Stimulated activated CD4-positive, alpha-beta T cell treated with anti-CD3 and anti-CD28 coated beads, Interleukin-2, amount 100 ng/mL, for 48 hours (primary cell): Measurements from ENCODE around the gene PRKG1.
"Not testable (repeated sequence)": the region's sequence is repeated elsewhere in the genome, so short reads cannot be mapped to it uniquely, and the experiment has no call there.

Experiments
- DNase-seq, 2 donors: peaks; one replicate each; pipeline ENCODE4 v3.0.0-alpha.2; 2020

The PRKG1 gene

DNA sequence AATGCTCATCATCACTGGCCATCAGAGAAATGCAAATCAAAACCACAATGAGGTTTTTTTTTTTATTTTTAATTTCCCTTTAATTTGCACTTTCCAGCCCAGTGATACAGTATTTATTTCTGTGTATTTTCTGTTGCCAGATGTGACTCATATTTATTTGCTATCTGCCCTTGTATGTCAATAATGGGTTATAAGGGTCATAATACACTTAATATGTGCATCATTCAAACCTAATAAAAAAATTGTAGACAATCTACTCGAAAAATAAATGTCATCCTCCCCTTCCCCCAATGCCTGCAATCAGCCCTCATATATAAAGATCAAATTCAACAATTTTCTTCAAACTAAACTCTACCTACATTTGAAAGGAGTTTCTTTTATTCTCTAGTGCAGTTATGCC is 470.6 kb downstream of the PRKG1 start:
- no peak for DNase-seq

DNA sequence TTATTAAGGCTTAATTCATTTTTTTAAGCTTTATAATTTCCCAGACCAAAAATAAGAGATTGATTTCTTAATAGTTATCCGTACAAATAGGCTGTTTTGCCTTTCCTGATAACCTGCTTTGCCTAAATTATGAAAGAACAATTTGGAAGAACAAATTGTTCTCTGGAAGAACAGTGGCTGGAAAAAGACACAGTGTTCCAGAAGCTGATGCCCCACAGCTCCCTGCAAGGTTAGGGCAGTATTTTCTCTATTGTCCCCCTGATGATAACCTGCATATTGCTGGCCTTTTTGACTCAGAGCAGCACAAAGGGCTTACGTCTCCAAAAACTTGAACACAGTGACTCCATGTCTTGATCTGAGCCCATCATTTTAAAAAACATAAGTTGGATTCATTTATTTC is 473.7 kb downstream of the PRKG1 start:
- DNase-seq: no peak

DNA sequence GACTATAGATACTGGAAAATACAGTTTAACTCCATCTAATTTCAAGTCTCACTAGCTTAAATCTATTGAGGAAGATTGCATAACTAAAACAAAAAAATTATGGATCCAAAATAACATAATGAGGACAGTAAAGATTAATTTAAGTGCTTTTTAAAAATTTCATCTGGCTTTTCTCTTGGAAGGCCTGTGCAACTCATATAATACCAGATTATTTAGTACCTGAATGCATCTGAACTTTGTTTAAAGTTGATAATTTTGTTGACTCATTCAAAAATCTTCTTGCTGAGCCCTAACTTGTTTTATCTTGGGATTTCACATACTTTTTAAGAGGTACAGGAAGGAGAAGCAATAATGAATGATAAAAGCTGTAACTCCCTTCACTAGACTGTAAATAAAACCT is 478.6 kb downstream of the PRKG1 start:
- DNase-seq: no peak

DNA sequence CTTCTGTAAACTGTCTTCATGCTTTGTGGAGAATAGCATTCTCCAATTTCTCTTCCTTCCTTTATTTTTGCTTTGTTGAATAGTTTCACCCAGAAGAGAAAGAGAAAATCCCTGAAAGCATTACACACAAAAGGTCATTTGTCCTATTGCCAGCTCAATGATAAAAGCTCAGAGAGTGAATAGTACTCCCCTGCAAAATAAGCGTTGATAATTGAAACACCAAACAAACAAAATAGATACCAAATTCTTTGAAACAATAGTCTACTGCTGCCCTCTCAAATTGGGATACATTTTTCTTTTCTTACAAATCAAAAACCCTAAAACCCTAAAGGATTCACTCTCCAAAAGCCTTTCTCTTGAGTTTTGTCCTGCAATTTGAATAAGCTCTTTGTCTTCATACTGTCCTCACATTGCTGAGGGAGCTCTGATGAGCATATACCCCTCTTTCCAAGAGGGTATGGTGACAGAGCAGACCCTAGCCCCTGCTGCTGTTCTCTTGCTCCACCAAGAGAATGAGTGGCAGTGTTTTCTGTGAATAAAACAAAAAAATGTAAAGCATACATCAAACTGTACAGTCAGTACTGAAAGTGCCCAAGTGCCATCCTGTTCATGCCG is 490.7 kb downstream of the PRKG1 start:
- DNase-seq: no peak

DNA sequence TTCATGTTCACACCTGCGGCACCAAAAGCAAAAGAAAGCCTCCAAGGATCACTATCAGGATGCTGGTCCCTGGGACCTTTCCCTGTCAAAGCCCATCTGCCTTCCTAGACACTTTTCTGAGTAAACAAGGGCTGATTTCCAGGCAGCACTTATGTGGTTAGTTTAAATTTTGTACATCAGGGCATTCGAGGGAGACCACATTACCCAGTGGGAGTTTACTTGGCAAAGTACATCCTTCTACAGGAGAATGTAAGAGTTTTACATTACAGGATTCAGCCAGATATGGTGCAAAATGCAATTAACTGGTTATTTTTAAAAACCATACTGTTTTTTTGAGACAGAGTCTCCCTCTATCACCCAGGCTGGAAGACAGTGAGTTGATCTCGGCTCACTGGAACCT is 493.0 kb downstream of the PRKG1 start:
- DNase-seq: no peak

DNA sequence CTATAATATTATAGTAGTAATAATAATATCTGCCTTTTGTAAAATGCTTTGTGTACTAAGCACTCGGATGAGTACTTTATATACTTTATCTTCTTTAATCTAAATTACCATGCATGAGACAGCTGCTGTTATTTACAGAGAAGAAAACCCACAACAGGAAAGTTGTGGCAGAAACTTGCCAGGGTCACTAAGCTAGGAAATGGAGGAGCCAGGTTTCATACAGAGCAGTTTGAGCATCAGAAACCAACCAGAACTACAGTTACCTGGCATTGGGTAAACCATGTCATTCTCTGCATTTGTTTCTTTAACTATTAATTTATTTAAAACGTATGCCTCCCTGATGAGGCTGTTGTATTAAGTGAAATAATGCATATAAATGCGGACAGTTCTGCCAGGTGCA is 495.2 kb downstream of the PRKG1 start:
- no peak for DNase-seq

DNA sequence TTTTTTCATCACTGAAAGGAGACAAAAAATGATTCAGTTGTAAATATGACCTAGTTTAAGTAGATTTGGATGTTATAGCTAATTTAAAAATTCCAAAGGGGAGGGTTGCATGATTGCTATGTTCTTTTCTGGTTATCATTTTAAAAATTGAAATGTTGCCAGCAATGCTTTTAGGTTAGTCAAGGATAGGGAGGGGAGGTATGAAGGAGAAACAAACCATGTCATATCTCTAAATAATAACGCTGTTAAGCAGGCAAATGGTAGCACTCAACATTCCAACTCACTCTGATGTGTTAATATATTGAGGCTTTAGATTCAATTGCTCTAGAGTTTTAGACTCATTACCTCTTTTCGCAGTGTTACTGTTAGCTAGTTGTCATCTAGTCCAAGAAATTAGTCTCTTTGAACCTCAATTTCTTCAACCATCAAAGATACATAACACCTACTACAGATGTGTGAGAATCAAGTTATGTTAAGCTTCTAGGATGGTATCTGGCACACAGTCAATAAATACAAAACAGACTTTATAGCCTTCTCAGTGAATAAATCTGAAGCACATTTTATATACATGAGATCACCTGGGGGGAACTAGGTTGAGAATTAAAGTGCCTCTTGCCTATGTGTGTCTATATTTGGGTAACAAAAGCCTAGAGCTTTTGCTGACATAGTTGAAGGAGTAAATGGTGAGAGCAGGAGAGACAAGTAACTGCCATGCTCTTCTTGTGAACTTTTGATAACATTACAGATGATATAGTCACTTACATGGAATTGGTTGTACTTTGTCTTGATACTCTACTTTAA is 500.2 kb downstream of the PRKG1 start:
- no peak for DNase-seq

DNA sequence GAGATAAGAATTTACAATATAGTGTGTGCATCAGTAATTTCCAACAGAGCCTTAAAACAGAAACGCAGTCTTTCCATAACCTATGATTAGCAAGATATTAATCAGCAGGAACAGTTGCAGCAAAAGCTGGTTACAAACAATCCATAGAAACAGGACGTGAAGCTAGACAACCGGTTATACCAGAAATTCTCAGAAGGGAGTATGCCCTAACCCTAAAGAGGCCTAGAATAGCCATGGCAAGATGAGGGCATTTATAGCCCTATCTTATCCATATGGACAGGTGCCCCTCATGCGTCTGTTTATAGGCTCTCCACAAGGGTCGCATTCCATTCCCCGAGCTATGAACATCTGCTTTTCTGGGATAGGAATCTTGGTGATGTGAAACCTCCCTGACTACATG is 506.9 kb downstream of the PRKG1 start:
- not testable (repeated sequence) for DNase-seq

DNA sequence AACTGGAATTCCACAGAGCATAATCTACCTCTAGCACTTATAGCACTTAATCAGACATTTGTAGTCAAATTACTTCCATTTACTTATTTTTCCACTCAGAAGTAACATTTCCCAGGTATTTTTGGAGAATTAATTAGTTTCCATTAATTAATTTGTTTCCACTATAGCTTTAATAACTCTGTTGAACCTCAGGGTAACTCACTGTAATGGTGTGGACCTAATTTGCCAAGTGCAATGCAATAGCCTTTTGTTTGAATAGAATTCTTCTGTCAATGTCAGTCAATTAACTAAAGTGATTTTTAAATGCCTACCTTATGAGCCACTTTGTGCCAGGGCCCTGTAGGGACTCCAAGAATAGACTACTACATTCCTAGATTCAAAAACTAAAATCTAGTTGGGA is 509.7 kb downstream of the PRKG1 start:
- no peak for DNase-seq

DNA sequence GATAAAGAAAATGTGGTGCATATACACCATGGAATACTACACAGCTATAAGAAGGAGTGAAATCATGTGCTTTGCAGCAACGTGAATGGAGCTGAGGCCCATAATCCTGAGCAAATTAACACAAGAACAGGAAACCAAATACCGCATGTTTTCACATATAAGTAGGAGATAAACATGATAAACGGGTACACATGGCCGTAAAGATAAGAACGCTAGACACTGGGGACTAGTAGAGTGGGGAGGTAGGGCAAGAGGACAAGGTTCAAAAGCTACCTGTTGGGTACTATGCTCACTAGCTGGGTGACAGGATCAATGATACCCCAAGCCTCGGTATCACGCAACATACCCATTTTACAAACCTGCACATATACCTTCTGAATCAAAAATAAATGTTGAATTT is 511.5 kb downstream of the PRKG1 start:
- no peak for DNase-seq

DNA sequence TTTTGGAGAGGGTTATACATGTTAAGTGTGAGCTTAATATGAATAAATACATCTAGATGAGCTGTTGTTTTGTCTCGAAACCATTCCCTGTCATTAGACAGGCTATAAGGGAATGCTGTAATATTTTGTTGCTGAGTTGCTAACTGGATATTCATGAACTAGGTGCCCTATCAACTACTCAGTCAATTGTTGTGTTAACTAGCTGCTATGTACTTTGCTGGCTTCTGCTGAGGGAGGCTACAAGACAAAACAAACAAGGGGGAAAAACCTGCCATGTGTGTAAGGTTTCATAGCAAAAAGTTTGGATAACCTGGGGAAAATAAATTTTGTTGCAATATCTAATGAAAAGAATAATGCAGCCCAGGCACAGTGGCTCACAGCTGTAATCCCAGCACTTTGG is 514.7 kb downstream of the PRKG1 start:
- no peak for DNase-seq

DNA sequence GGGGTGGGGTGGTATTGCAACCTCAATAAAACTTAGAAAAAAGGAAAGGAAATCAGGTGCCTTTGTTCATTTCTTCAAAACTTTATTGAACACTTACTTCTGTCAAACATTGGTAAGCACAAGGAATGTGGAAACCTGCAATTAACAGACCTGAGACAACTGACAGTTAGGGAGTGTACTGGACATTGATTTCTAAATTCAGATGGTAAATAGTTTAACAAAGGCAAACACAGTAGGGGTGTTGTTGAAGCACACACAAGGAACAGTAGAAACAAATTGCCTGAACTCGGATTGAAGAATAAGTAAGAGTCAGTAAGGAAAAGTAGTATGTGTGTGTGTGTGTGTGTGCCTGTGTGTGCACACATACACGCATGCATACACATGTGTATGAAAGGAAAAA is 516.5 kb downstream of the PRKG1 start:
- no peak for DNase-seq

DNA sequence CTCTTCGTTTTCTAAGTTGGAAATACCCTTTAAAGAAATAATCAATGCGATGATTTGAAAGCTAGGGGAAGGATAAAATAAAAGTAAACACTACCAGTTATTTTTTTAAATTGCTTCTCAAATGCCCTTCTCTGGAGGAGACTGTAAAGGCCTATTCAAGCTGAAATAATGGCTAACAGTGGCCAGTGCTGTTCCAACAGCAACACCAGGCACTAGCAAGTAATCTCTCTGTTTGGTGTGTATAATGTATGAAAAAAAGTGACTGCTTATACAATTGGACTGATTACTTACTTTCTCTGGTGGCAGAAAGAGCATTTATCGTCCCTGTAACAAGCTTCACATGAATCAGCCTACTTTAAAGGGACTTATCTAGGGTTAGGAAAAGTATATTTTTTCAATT is 522.4 kb downstream of the PRKG1 start:
- DNase-seq: no peak

DNA sequence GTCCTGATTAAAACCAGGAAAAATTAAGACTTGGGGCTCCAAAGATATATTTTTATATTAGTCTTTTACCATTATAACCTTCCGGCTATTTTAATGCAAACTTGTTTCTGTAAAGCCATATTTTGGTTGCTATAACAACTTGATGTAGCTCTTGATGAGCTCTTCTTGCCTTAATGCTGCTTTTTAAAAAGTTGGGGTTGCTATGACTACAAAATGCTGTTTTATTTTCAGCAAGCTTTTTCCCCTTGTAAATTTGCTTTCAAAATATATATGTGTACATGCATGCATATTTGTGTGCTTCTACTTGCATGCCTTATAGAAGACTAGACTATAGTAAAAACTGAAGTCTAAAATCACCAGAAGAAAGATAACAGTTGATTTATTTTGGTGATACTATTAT is 525.4 kb downstream of the PRKG1 start:
- no peak for DNase-seq

DNA sequence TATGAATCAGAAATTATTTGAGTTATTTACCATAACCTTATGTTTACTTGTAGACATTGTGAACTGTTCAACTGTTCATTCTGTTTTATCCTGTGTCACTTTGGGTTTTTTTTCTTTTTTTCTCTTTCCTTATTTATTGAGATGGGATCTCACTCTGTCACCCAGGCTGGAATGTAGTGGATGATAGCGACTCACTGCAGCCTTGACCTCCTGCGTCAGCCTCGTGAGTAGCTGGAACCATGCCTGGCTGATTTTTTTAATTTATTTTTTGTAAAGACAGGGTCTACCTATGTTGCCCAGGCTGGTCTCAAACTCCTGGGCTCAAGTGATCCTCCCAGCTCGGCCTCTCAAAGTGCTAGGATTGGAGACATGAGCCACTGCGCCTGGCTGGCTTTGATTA is 528.0 kb downstream of the PRKG1 start:
- no peak for DNase-seq

DNA sequence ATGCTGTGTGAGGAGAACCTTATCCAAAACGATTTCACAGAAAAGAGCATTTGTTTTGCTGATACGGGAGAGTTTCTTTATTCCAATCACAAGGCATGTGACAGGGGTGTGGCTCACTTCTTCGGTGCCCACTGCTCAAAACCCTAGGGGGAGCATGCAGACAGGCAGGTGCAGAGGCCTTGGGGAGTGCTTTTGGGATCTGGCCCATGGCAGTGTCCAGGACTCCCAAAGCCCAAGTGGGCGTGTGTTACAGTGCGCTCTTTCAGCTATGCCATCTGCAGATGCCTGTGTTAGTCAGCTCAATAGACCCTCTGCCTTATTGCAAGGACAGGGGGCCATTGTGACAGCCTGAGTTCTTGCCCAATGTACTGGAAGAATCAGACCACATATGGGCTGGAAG is 530.3 kb downstream of the PRKG1 start:
- DNase-seq: no peak

DNA sequence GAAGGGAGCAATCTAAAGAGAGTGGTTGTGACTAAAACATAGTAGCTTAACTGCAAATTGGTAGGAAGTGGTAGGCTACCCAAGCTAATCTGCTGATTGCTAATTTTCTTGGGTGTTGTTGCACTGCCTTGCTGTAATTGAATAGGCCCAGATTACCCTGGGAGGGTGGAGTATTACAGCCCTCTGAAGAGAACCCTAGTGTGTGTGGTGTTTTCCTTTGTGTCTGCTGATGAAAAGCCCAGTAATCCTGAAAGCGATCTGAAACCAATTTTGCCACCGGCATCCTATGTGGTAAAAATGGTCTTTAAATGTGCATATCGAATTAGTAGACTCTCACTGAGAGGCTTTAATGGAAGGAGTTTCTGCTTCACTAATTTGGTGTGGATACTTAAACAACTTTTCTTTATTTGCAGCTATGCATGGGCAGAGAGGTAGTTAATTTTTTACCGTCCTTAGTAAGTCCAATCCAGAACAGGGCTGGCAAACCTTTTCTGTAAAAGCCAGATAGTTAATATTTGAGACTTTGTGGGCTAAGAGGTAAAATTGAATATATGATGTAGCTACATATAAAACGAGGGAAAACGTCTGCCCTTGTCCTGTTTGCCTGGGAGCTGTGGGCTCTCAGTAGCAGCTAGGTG is 532.7 kb downstream of the PRKG1 start:
- no peak for DNase-seq

DNA sequence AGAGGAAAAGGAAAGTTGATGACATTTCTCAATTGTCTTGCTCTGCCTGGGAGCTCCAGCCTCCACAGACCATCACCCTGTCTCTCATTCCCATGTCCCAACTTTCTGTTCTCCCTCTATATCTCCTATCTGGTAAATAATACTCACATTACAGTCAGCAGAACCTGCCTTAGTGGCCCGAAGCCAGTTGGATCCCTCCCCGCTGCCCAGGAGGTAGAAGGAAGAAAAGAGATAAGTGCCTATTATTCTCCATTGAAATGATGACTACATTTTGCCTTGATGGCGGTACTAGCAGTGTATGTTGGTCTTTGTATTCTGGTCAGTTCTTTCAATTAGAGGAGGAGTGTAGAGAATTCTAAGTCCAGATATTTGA is 533.2 kb downstream of the PRKG1 start:
- DNase-seq: no peak

DNA sequence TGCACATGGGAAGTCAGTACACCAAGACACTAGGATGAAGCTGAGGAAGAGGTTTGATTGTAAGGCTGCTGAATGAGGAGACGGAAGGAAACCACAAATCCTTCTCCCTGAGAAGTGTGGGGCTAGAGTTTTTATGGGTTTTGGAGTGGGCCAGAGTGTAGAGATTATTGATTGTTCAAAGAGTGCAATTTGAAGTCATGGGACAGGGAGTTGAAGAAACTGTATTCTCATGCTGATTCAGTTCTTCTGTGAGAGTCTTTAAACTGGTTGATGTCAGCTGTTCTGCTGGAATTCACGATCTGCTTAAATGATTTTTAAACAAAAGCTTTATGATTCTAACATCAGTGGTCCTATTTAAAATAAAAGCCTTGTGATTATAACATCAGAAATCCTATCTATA is 533.9 kb downstream of the PRKG1 start:
- no peak for DNase-seq

DNA sequence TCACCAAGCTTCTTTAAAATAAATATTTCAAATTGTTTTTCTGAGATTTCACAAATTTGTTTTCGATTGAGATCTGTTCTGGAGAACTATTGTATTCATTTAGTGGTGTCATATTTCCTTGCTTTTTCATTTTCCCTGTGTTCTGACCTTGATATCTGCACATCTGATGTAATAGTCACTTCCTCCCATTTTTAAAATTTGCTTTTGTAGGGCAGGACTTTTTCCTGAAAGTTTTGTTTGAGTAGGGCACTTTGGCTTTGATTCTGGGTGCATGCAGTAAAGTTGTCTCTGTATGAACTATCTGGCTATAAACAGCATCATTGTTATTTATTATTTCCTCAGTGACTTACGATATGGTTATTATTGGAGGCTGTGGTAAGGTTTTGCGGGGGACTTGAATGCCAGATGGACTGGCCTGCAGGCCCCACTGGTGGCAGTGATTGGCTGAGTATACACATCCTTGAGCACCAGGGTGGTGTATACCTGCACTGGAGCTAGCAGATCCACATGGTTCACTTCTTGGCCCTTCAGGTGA is 541.5 kb downstream of the PRKG1 start:
- no peak for DNase-seq

DNA sequence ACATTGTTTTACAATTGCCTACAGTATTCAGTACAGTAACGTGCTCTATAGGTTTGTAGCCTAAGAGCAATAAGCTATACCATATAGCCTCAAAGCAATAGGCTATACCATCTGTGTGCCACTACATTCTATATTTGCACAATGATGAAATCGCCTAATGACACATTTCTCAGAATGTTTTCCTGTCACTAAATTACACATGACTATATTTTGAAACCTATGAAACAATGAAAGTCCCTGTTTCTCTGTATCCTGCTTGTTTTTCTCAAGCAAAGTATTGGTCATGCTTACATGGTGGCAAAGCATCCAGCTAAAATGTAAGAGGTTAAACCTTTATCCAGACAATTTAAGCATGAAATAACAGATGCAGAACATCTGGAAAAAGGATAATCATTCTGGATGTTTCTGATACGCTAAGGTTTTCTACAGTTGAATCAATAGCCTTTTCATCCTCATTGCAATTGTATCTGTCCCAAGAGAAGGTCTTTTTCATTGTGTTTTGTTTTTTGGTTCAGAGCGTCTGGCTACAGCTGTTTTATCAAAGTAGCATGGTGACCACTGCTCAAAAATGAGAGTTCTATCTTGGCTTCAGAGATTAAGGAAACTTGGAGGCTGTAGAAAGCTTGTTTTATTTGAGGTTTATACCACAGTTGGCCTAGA is 543.4 kb downstream of the PRKG1 start:
- DNase-seq: no peak

DNA sequence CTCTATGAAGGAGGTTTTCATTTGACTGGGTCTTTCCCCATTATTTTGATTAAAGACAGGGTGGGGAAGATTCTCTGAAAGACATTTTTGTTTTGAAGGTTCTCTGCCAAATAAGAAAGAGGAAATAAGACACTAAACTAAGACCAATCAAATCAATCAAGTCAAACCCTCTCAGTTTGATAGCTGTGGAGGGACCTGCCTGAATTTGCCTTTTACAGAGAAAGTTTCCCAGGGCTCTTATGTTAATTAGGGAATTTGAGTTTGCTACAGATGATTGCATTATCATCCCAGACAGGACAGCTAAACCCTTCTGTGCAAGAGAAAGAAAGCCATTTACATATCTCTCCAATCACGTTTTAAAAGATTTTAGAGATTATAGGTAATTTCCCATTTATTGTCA is 545.1 kb downstream of the PRKG1 start:
- DNase-seq: no peak

DNA sequence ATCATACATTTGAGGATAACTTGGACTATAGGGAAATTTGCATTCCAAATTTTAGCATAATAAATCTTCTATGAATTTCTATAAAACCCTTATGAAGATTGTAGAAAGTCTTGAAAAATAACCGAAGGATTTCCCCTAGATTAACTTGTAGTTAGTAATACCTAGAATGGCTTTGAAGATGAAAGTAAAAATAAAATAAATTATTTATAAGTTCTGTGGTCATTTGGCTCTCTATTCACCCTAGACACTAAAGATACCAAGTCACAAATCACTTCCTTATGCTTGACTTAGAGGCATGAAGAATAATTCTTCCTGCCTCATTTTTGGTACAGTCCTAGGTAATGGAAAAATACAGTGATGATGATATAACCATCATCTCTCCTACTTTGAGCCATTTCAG is 545.8 kb downstream of the PRKG1 start:
- DNase-seq: no peak

DNA sequence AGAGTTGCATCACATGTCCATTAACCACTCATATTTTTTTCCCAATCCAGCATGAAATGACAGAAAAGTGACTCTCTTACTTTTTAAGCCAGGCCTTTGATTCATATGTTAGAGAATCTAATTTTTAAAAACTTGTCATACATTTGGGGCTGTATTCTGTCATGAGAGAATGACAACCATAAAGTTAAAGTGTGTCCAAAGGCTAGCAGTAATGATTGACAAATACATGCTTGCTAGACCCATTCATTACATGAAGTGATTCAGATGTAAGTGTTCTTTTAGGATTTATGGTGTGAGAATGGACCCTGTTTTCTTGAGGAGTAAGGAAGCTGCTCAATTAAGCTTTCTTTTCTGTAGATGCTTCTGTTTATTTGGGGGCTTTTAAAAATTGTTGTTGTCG is 549.7 kb downstream of the PRKG1 start:
- DNase-seq: no peak
